ENCODE measurements around the gene STARD5. TPM values are rescaled to one million over a fixed set of nuclear protein-coding genes. Genes with fewer than 3 reads are reported as not detected.

The STARD5 gene
- total RNA-seq, 1 experiment from 2014 or later: 2.3 TPM

DNA sequence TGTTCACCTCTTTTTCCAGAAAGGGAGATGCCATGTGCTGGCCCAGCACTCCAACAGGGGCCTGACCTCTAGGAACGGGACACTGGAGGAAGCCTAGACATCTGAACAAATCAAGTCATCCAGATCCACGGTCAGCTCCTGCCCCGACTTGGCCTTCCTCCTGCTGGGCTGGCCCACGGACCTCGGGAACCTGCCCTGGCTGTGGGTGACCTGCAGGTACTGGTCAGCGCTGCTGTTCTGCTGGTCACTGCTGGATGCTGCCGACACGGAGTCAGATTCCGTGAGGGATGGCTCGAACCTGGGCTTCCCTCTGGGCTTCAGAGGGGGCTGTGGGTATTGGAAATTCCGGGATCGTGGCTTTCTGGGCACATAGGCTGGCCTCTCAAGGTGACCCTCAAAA is 8.4 kb upstream of the STARD5 start:
- no peak overlapping the region for H2BK20ac ChIP-seq (ENCODE audit: low read depth, low read length, poor library complexity, severe bottlenecking)
- H4K91ac ChIP-seq (ENCODE audit: insufficient read length, low read depth, low read length): no peak overlapping the region
- Mint-ChIP-seq H3K27me3 (ENCODE audit: low read depth) (no peaks in the 10 kb centered on the region), H3K4me3 (no peak overlapping the region), H3K9me3 (no peaks in the 10 kb centered on the region), H3K27ac (no peak overlapping the region), H3K4me1 (0 out of 4 replicates have a peak, but pooled peaks cover 2 to 3% of the 10 kb centered on the region in 2 experiments), H3K36me3 (ENCODE audit: insufficient read depth in 1 of 3, low read depth in 3 of 3) (no peaks in the 10 kb centered on the region)
- H3K27me3 ChIP-seq (ENCODE audit: insufficient read depth, low read length): no peaks in the 10 kb centered on the region
- peak; percentile 19 for DNase-seq
- H3K18ac ChIP-seq (ENCODE audit: insufficient read length, low read depth, low read length): no peak overlapping the region
- H3K79me1 ChIP-seq (ENCODE audit: insufficient read depth, low read depth, low read length, poor library complexity, severe bottlenecking): no peaks in the 10 kb centered on the region
- H3K23me2 ChIP-seq (ENCODE audit: insufficient read length, low read depth, low read length, poor library complexity, severe bottlenecking): no peaks in the 10 kb centered on the region
- H3K56ac ChIP-seq (ENCODE audit: insufficient read length, low read depth, low read length): no peak overlapping the region
- no peaks in the 10 kb centered on the region for H3K79me2 ChIP-seq (ENCODE audit: insufficient read depth, low read length)
- no peak overlapping the region for H3T11ph ChIP-seq (ENCODE audit: low read length)
- H3K4ac ChIP-seq (ENCODE audit: low read depth, low read length): no peak overlapping the region
- H2AFZ ChIP-seq (ENCODE audit: low read length): no peak overlapping the region
- no peak overlapping the region for H2BK15ac ChIP-seq (ENCODE audit: low read depth, low read length)
- no peak overlapping the region for H2AK5ac ChIP-seq (ENCODE audit: insufficient read length, low read length)
- no peaks in the 10 kb centered on the region for H3K4me1 ChIP-seq (ENCODE audit: insufficient read depth, low read length)
- H2BK120ac ChIP-seq (ENCODE audit: low read depth, low read length, poor library complexity, severe bottlenecking): no peak overlapping the region
- no peak overlapping the region for H2BK5ac ChIP-seq (ENCODE audit: insufficient read length, low read length)
- no peak overlapping the region for H4K5ac ChIP-seq (ENCODE audit: insufficient read length, low read depth, low read length)
- H3K27ac ChIP-seq (ENCODE audit: insufficient read length, low read depth, low read length): no peak overlapping the region
- no CpG with 5 or more reads among the region's 12 CpGs for WGBS (ENCODE audit: extremely low coverage, insufficient read length, low lambda C conversion rate)
- H3K9me3 ChIP-seq (ENCODE audit: control insufficient read depth, low read depth, low read length): no peaks in the 10 kb centered on the region
- no peak overlapping the region for H3K9ac ChIP-seq (ENCODE audit: extremely low read depth, insufficient read length, low read length)
- no peak overlapping the region for H3K23ac ChIP-seq (ENCODE audit: insufficient read length, low read depth, low read length)
- H3K4me2 ChIP-seq (ENCODE audit: insufficient read depth, insufficient read length, low read length): no peak overlapping the region
- TF ChIP-seq, protein P1, sequence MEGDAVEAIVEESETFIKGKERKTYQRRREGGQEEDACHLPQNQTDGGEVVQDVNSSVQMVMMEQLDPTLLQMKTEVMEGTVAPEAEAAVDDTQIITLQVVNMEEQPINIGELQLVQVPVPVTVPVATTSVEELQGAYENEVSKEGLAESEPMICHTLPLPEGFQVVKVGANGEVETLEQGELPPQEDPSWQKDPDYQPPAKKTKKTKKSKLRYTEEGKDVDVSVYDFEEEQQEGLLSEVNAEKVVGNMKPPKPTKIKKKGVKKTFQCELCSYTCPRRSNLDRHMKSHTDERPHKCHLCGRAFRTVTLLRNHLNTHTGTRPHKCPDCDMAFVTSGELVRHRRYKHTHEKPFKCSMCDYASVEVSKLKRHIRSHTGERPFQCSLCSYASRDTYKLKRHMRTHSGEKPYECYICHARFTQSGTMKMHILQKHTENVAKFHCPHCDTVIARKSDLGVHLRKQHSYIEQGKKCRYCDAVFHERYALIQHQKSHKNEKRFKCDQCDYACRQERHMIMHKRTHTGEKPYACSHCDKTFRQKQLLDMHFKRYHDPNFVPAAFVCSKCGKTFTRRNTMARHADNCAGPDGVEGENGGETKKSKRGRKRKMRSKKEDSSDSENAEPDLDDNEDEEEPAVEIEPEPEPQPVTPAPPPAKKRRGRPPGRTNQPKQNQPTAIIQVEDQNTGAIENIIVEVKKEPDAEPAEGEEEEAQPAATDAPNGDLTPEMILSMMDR (conservative IDR thresholded peaks at IDR 0.05): no peak
- H2BK12ac ChIP-seq (ENCODE audit: insufficient read length, low read depth, low read length): no peak overlapping the region
- no peaks in the 10 kb centered on the region for H4K20me1 ChIP-seq (ENCODE audit: control insufficient read depth, insufficient read depth, insufficient read length)
- H3K14ac ChIP-seq (ENCODE audit: insufficient read depth, low read length): no peak overlapping the region
- no peak overlapping the region for H4K8ac ChIP-seq (replicated peaks; ENCODE audit: insufficient read length, low read depth, low read length)
